RWPE2 (cell line): Measurements from ENCODE around the gene DGKD.
A peak's percentile ranks its signal among the peaks of the same experiment; 100 is the strongest.

Experiments
- ATAC-seq: fragments of 200-7000 bp; cut with Tn5 transposase; 3 replicates; pipeline ENCODE4 v1.9.1; 2021; ENCODE audit warnings: low read depth
- DNase-seq: peaks from one replicate; pipeline ENCODE4 v3.0.0-alpha.2; 2020; ENCODE audit warnings: low spot score
- H3K27ac ChIP-seq: fragments of 450-650 bp; 2 replicates; pipeline ENCODE4 v1.5.1; 2017; ENCODE audit warnings: mild to moderate bottlenecking; ENCODE audit not compliant: poor library complexity, severe bottlenecking
- H3K27me3 ChIP-seq: fragments of 250-450 bp; sonication (Bioruptor Pico); 2 replicates; pipeline ENCODE4 v1.5.1; 2021; ENCODE audit warnings: mild to moderate bottlenecking, moderate library complexity; ENCODE audit not compliant: insufficient read depth, poor library complexity, severe bottlenecking
- H3K36me3 ChIP-seq: fragments of 250-450 bp; sonication (Bioruptor Pico); 2 replicates; pipeline ENCODE4 v1.5.1; 2020; ENCODE audit warnings: low read depth, mild to moderate bottlenecking, moderate library complexity
- H3K4me1 ChIP-seq: fragments of 250-450 bp; sonication (Bioruptor Pico); 2 replicates; pipeline ENCODE4 v1.5.1; 2021; ENCODE audit warnings: mild to moderate bottlenecking, moderate library complexity; ENCODE audit not compliant: insufficient read depth, poor library complexity, severe bottlenecking
- H3K4me3 ChIP-seq: fragments of 250-450 bp; sonication (Bioruptor Pico); 2 replicates; pipeline ENCODE4 v1.5.1; 2021; ENCODE audit warnings: mild to moderate bottlenecking, moderate library complexity; ENCODE audit not compliant: severe bottlenecking
- H3K9me3 ChIP-seq: fragments of 250-450 bp; sonication (Bioruptor Pico); 2 replicates; pipeline ENCODE4 v1.5.1; 2021; ENCODE audit warnings: mild to moderate bottlenecking, moderate library complexity; ENCODE audit not compliant: severe bottlenecking
- TF ChIP-seq, protein P1 (sequence below): fragments of 450-650 bp; IDR thresholded peaks from one replicate; pipeline ENCODE4 v1.5.1; 2017; ENCODE audit warnings: mild to moderate bottlenecking, moderate library complexity; ENCODE audit not compliant: poor library complexity, severe bottlenecking

DGKD gene

GRCh38 chr2:233492751-233493150, 138.5 kb downstream of the DGKD start:
- DNase-seq = no peak
- no peaks in the 10 kb centered on the region for H3K27me3 ChIP-seq
- peak overlapping the region; percentile 100 for H3K27ac ChIP-seq
- no peak overlapping the region for H3K4me3 ChIP-seq
- H3K9me3 ChIP-seq = no peaks in the 10 kb centered on the region
- H3K4me1 ChIP-seq = peaks cover 63% of the 10 kb centered on the region
- peaks cover 60% of the 10 kb centered on the region for H3K36me3 ChIP-seq
- TF ChIP-seq, protein P1, sequence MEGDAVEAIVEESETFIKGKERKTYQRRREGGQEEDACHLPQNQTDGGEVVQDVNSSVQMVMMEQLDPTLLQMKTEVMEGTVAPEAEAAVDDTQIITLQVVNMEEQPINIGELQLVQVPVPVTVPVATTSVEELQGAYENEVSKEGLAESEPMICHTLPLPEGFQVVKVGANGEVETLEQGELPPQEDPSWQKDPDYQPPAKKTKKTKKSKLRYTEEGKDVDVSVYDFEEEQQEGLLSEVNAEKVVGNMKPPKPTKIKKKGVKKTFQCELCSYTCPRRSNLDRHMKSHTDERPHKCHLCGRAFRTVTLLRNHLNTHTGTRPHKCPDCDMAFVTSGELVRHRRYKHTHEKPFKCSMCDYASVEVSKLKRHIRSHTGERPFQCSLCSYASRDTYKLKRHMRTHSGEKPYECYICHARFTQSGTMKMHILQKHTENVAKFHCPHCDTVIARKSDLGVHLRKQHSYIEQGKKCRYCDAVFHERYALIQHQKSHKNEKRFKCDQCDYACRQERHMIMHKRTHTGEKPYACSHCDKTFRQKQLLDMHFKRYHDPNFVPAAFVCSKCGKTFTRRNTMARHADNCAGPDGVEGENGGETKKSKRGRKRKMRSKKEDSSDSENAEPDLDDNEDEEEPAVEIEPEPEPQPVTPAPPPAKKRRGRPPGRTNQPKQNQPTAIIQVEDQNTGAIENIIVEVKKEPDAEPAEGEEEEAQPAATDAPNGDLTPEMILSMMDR = no peak
- peak; percentile 87 for ATAC-seq

- peaks cover 32% of the 10 kb centered on the region for H3K4me1 ChIP-seq
- no peaks in the 10 kb centered on the region for H3K27me3 ChIP-seq
- TF ChIP-seq, protein P1 = no peak
- no peaks in the 10 kb centered on the region for H3K9me3 ChIP-seq
- H3K36me3 ChIP-seq = peaks cover 66% of the 10 kb centered on the region
- no peak overlapping the region for H3K27ac ChIP-seq
- no peak for DNase-seq
- no peak for ATAC-seq
- H3K4me3 ChIP-seq = no peak overlapping the region
Measured at GRCh38 chr2:233495503-233496496, 141.5 kb downstream of the DGKD start.

GRCh38 chr2:233497692-233498091, 143.4 kb downstream of the DGKD start:
- Histone ChIP-seq H3K4me3 (no peak overlapping the region), H3K36me3 (peaks cover 64% of the 10 kb centered on the region), H3K27me3 (no peaks in the 10 kb centered on the region), H3K9me3 (no peaks in the 10 kb centered on the region), H3K4me1 (peaks cover 13% of the 10 kb centered on the region), H3K27ac (no peak overlapping the region)
- ATAC-seq (no peak), DNase-seq (no peak)
- TF ChIP-seq, protein P1 = no peak

DNA sequence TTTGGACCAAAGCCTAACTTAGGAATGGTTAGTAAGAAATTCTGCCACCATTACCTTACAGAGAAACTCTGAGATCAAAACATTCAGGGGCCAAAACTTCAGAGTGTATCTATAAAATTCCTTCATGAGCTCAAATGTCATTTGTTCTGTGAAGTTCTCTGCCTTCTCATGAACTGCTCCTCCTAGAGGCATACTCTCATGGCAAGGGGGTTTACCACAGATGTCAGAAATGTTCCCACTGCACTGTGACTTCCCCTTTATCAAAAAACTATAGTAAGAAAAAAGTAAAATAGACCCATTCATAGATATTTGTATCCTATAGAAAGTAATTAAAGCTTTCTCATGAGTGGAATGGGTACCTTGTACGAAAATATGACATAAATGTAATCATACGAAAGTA, 143.8 kb downstream of the DGKD start:
- H3K36me3 ChIP-seq = peaks cover 66% of the 10 kb centered on the region

More for the DNA sequence above, 143.8 kb downstream of the DGKD start:
- TF ChIP-seq, protein P1 = no peak
- Histone ChIP-seq H3K27me3 (no peaks in the 10 kb centered on the region), H3K4me3 (no peak overlapping the region), H3K9me3 (peaks cover 2% of the 10 kb centered on the region), H3K4me1 (peaks cover 9% of the 10 kb centered on the region), H3K27ac (no peak overlapping the region)
- ATAC-seq = no peak
- no peak for DNase-seq
